Stimulated activated CD4-positive, alpha-beta T cell treated with anti-CD3 and anti-CD28 coated beads, Interleukin-1b, Interleukin-23, amount 100 ng/mL, for 1 hour (primary cell): ENCODE measurements around the gene TRAM2.

Experiments
- DNase-seq, 2 donors: peaks; one replicate each; pipeline ENCODE4 v3.0.0-alpha.2; 2020; ENCODE audit warnings: low read depth in 2 of 2

TRAM2 gene

DNA sequence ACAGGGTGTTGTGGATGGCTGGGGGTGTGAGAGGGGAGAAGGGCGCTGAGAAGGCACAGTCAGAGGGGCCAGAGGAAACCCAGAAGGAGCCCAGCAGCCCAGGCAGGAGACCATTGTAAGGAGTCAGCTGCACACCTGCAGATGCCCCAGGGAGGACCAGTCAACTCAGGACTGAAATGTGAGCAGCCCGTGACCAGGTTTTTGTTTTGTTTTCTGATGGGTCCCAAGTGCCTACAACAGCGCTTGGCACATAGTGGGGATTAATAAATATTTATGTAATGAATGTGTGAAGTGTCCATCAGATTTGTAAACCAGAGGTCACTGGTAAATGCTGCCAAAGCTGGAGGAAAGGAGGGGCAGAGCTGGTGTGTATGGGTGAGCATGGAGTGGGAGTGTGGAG is 30.2 kb downstream of the TRAM2 start:
- DNase-seq, result no peak

DNA sequence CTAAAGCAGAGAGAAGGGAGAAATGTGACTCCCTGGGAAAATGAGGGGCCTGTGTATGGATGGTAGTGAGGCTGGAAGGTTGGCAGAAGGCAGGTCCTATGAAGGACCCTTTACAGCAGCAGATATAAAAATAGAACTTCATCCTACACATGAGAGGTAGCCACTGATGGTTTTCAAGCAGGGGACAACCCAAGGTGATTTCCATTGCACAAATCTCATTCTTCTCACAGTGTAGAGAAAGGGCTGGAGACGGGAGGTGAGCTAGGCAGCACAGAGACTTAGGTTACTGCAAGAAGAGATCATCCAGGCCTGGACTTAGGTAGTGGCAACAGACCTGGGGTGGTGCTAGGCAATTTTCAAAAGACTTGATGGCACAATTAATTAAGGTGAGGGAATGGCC is 30.7 kb downstream of the TRAM2 start:
- no peak for DNase-seq

DNA sequence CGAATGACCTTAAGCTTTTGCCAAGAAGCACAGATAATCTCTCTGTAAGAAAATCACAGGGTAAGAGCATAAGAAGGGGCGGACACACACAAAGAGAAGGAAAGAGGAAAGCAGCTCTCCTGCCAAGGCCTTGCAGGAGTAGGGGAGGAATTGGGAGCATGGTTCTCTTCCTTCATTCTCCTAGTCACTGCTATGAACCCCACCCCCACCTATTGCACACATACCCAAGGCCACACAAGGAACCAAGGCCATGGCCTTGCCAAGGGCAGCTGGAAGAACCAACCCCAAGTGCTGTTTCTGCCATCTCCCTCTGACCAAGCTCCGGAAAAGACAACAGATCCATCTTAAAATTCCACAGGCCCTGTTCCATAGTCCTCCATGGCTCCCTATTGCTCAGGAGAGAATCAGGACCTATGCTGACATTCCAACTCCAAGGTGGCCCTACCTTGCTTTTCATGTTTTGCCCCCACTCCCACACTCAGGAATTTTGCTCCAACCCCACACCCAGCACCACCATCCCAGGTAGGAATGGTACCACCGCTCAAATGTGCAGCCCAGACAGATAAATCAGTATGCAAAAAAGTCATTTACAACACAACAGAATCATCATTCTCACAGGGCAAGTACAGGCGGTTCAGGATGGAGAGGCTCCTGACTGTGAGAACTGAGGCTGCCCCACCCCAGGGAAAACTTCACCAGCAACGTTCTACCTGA is 31.3 kb downstream of the TRAM2 start:
- no peak for DNase-seq

DNA sequence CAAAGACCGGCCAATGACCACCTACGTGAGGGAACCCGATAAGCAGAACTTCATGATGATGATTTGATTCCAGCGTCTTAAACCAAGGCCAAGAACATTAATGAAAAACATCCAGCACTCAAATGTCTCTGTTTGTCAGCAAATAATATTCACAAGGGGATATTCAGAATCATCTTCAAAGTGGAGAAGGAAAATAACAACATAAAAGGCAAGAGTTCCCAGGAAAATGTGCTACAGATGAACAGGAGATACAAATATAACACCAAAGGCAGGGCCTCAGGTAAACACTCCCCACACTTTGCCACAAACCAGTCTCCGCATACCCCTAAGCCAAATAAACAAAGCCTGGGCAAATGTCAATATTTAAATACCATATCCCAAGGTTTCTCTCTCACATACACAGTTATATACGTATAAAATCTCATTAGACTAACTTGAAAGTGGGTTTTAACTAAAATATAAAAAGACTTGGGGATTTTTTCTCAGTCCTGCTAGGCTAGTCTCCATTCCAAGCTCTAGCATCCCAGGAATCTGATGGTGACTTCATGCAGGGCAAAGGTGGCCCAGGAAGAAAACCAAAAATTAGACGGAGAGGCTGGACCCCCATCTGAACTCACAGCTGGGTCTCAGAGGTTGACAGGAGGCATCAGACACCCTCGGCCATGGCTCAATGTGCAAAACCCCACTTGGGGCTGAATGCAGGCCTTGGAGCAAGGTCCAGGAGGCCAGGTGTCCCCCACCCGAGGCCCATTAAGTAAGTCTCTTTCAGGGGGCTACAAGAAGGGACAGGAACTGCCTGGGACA is 32.1 kb downstream of the TRAM2 start:
- DNase-seq, result no peak

DNA sequence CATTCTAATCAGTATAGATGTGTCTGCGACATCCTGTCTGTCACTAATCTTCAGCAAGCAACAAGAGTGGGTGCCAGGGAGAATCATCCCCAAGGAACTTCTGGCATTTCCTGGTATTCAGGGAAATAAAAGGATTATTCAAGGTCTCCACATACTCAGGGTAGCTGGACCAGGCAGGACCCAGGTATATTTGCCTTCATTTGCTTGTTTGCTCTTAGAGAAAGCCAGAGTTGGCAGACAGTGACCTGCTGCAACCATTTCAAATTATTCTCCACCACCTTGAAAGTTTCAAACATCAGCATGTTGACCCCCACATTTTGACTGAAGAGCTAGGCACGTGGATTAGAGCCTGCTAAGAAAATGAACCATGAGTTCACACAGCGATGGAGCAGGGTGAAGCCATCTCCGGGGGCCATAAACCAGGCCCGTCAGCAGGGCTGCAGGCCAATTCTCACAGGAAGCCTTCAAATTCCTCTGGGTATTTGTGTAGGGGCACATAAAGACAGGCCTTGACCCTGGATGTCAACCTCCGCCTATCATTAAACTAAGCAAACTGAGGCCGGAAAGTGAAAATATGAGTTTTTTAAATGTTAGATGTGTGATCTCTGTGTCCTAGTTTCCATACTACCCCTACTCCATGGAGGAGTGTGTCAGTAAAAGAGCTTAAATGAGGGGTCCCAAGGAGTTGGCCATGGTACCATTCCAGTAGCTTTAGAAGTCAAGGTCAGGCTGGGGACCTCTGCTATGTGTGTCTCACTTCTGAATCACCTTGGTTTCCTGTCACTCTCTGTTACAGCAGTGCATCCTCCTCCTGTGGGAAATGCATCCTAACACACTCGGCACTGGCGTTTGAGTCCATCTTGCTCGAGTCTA is 32.9 kb downstream of the TRAM2 start:
- no peak for DNase-seq

DNA sequence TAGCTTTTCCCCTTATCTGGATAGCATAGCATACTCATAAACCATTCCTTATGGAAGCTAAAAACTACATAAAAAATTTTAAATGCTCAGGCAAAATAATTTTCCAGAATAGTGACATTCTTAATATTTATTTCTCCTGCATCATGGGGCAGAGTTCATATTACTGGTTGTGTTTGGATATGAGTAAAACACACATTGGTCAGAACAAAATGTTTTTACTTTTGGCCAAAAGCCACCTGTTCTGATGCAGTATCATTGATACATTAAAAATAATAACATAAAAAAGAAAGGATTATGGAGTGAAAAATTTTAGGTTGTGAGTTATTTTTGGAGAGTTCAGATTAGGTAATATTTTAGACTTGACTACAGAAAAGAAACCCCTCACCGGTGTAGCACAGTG is 33.6 kb downstream of the TRAM2 start:
- DNase-seq, result no peak

DNA sequence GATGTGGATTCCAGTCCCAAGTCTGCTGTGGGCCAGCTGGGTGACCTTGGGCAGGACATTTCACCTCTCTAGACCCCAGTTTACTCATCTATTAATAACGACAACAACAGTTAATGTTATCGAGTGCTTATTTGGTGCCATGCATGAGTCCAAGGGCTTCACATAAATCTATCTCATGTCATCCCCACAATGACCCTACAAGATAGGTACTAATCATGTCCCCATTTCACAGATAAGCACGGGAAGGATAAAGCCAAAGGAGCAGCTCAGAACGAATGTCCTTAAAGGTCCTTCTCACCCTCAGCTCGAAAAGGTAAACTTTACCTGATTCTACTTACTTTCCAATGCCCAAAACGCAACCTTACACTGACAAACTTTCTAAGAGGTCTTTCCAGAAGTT is 35.7 kb downstream of the TRAM2 start:
- DNase-seq, result no peak

DNA sequence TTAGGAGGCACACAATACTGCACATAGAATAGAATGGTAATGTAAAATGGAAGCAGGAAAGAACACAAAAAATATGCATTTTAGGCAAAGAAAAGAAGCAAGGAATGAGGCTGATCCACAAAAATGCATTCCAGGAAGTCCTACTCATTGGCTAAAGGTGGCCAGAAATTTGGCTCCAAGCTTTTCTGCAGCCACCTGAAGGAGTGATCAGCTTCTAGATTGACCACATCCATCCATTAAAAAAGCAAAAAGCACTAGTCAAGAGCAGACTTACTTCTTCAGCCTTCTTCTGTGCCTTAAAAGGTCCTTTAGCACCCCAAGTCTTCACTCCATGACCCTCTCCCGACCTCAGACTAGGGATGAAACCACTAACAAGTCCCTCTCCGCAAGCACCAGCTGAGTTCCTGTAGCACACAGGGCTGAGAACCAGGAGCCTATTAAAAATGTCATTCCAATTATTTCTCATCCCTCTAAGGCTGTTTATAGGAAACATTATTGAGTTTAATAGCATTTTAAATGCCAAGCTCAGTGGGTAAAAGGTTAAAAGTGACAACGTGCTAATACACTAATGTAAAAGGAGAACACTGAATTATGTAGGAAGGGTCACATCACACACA is 36.5 kb downstream of the TRAM2 start:
- DNase-seq, result no peak

DNA sequence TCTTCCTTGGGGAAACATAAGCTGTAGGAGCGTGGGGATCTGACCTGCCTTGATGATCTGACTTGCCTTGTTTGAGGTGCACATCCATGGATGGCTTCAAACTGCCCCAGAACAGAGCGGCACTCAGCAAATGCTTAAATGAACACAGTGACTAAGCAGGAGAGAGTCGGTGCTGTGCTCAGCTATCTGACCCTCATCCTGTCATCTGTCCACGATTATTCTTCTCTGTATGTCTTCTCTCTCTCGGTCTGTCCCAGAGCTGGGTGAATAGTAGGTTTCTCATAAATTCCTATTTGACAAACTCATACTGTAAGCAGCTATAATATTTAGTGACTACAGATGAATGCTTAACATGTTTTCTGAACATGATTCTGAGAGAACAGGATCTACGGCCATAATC is 37.3 kb downstream of the TRAM2 start:
- no peak for DNase-seq

DNA sequence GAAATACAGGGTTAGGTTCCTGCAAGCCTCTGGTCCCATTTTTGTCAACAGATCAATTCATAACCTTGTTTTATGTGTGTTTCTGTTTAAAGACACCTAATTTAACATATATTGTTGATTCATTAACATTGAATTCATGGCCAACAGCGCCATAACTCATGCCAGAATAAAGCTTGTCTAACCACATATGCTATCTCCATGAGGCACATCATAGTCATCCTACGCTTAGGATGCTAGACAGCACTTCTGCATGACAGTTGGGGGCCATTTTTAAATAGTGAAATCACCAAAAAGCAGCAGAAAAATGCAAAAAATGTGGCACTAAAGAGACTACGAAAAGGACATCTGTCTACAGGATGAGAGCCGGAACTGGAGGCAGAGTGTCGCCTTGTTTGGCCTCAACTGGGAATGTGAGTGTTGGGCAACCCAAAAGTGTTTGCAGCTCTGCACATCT is 37.9 kb downstream of the TRAM2 start:
- no peak for DNase-seq

DNA sequence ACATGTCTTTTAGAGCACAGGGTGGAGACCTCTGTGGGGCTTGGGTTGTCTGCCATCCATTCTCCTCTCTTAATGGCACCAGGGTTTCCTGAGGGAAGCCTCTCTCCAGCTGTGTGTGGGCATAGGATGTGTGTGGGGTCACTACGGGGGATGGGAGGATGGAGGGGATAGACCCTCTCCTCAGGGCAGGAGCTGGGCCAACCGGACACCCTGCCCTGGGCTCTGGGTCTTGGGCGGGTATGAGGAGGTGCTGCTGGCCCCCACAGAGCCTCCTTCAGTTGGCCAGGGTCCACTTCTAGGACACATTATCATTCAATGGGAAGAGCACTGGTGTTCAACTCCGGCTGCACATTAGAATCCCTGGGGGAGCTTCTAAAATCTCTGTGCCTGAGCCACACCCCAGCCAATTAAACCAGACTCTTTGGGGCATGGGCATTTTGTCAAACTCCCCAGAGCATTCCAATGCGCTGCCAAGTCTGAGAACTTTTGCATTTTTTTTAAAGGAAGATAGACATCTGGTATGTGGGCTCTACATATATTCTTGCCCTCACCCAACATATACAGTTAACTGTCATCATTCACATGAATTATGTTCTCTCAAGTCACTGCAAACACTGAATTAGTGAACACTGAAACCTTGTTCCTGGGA is 38.5 kb downstream of the TRAM2 start:
- DNase-seq, result no peak

DNA sequence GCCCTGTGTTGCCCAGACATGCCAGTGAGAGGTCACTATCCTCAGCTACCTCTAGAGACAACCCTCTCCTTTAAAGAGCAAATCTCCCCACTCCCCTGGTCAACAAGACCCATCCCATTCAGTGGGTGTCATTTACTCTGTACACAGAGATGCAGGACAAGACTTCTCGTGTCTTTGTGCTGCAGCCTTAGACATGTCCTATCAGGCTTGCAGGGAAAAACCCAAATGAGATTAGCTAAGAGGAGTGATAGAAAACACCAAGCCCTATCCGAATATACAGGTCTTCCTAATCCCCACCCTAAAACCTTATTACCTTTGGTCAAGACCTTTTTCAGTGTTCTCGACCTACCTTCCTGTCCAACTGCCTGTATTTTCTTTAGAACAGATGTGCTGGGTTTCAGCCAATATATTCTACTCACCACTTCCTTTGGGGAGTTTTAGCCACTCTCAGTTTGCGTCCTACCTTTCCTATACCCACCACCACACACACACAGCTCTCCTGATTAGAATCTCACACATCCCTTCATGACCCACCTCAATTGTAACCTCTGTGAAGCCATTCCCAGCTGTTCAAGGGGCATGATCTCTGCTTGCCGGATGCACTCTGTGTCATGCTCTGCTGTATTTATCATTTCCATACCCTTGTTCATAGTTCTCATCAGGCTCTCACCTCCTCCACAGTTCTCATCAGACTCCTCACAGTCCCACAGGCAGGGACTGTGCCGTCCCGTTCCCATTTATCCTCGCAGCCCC is 39.7 kb downstream of the TRAM2 start:
- DNase-seq, result no peak

DNA sequence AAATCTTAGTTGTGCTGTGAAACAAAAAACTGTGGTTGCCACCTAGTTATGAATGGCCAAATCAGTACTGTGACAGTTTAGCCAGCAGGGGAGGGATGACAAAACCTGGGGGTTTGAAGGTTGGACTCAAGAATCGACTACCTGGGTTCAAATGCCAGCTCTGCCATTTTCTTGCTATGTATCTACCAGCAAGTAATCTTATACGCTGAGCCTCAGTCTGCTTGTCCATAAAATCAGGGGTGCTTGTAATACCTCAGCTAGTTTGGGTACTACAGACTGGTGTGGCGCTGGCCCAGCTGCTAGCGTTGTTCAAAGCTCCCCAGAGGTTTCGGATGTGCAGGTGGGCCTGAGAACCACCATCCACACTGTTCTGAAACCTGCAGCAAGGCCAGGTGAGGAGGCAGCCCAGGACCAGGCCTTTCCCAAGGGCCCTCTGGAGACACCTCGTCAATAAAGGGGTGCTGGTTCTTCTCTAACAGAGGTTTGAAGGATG is 40.4 kb downstream of the TRAM2 start:
- DNase-seq, result no peak

DNA sequence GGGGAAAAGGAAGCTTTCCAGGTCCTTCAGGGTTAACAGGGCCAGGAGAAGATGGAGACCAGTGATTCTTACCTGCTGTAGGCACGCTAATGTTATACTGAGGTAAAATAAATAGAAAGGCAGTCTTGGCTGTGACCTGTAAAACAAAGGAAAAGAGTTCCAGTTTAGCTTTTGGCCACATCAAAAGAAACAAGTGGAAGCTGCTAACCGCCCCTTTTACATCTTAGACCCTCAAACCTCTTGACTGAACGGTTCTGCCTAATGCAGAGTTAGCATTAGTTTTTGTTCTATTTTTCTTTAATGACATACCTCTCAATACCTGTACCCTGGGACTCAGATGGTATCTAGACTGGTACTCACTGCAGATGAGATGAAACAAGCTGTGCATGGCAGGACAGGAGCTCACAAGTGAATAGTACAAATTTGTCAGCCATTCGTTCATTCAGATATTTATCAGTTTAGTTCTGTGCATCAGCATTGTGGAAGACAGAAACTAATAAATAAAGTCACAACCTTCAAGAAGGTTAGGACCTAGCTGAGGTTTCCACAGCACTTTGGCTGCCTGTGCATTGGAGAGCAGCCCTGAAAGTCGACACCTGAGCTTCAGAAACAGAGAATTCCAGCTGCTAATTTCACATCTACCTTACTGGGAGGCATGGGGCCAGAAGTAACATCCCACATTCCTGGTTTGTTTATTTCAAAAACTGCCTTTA is 41.0 kb downstream of the TRAM2 start:
- no peak for DNase-seq

DNA sequence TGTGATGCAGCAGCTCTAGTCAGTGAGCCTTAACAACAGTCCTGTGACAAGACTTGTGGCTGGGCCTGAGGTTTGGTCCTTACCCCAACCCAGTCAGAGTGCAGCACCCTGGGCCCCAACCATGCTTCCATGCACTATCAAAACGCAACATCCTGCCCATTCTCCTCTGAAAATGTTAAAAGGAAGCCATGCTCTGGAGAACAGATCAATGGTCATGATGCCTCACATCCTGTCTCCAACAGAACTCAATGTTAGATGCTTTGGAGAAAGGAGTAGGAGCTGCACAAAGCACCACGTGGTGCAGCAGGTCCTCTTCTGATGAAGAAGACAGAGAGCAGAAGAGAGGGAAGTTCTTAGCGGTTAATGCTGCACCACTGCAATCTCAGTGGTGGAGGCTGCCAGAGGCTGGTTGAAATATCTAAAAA is 41.9 kb downstream of the TRAM2 start:
- DNase-seq, result no peak

DNA sequence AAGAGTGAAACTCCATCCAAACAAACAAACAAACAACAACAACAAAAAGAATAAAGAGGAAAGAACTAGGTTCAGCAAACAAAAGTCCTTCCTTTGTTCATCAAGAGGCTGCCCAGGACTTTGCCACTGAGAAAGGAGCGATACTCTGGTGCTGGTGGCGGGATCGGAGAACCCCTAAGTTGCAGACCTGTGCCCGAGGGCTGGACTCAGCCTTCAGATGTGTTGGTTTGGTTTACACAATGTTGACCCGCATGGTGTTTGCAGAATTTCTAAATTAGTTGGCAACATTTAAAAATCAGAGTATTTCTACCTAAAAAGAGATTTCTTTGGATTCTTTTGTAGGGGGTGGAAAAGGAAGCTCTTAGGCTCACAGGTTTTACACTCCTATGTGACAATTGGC is 42.5 kb downstream of the TRAM2 start:
- no peak for DNase-seq

DNA sequence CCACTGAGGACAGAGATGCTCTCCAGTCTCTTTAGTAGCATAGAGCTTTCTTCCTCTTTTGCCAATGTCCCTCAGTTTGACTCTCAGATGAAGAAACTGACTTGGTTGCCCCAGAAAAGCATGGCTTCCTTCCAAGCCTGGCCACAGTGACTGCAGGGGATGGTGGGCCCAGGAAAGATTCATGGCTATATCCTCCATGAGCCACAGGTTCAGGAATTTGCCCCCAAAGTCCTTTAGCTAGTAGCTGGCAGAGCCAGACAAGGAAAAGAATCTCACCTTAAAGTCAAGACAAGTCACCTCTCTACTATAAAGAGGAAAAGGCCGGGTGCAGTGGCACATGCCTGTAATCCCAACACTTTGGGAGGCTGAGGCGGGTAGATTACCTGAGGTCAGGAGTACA is 43.4 kb downstream of the TRAM2 start:
- no peak for DNase-seq

DNA sequence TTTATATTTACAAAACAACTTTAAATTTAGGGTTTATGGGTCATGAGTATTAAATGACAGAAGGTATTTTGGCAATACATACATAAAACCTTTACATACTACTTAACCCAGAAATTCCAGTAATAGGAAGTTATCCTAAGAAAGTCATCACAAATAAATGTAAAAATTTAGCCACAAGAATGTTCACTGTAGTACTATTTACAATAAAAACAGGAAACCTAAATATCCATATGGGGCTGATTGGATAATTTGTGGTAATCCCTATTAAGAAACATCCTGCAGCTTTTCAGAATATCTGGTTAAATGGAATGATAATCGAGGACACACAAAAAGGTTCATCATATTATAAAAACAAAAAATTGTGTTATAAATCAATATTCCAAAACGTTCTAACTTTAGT is 44.4 kb downstream of the TRAM2 start:
- no peak for DNase-seq

DNA sequence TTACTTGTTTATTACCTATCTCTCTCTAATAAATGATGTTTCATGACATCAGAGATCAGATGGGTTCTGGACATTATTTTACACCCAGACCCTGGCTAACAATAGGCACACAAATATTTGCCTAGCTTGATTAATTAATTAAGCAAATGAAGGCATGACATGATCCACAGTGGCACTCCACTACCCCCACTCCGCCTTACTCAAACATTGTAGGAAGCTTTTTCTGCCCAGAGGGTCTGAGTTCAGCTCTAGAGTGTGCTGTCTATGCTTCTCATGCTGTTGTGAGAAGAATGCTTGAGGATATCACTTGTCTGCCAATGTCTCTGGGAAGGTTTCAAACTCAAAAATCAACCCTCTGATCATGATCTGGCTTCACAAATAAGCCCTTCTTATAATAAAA is 45.0 kb downstream of the TRAM2 start:
- no peak for DNase-seq

DNA sequence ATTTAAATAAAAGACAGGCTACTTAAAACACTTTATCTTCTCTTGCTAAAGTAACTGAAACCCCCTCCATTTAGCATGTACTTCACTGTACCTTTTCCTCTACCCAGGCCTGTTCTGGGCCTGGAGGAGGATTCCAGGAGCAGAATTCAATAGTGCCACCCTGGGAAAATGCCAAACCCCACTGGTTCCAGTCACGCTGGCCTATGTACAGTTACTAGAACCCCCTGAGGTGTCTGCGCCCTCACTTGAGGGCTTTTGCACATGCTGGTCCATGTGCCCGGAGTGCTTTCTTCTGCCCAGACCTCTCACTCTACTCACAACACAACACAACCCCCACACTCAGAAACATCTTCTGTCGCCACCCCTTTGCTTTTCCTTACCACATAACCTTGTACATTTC is 45.5 kb downstream of the TRAM2 start:
- no peak for DNase-seq
